OCI-LY7 (cell line): ENCODE data around the gene TTC23L. TPM values are rescaled to one million over a fixed set of nuclear protein-coding genes. Genes with fewer than 3 reads are reported as not detected.

Experiments used
- BruUV-seq: library from RNA; stranded (reverse); fragments of 400-500 nt; replicated peaks from 2 replicates; lab custom pipeline; 2021; lab: Mats Ljungman, UMichigan
- CTCF ChIA-PET: fragments of 300-600 bp; sonication (Branson Sonifier 250); formaldehyde crosslinking; loops from one replicate; lab custom pipeline; 2022; ENCODE audit warnings: antibody characterized with exemption; ENCODE audit not compliant: unreplicated experiment; lab: Charles Lee
- POLR2A ChIA-PET: fragments of 300-600 bp; sonication (Branson Sonifier 250); formaldehyde crosslinking; loops from one replicate; lab custom pipeline; 2022; ENCODE audit warnings: antibody characterized with exemption; lab: Charles Lee
- DNase-seq: peaks from one replicate; pipeline ENCODE4 v3.0.0-alpha.2; 2015; ENCODE audit warnings: low spot score
- H2AFZ ChIP-seq: fragments of 200-600 bp; sonication (generic), shearing (Covaris generic); 2 replicates; pipeline ENCODE4 v1.6.1; 2014; ENCODE audit warnings: mild to moderate bottlenecking, antibody characterized with exemption, low read length, moderate library complexity
- H3K27ac ChIP-seq: fragments of 200-600 bp; sonication (generic); 2 replicates; pipeline ENCODE4 v1.5.1; 2014; ENCODE audit warnings: mixed run types, low read depth, mild to moderate bottlenecking, moderate library complexity, low read length, inconsistent platforms; ENCODE audit not compliant: poor library complexity, severe bottlenecking
- H3K36me3 ChIP-seq: fragments of 200-600 bp; sonication (generic); 2 replicates; pipeline ENCODE4 v1.6.1; 2014; ENCODE audit warnings: mild to moderate bottlenecking, antibody characterized with exemption, low read length, moderate library complexity, mixed read lengths; ENCODE audit not compliant: insufficient read depth
- H3K4me1 ChIP-seq: fragments of 200-600 bp; sonication (generic); 2 replicates; pipeline ENCODE4 v1.5.1; 2014; ENCODE audit warnings: mild to moderate bottlenecking, low read length; ENCODE audit not compliant: insufficient read depth, poor library complexity, severe bottlenecking
- H3K4me2 ChIP-seq: fragments of 200-600 bp; sonication (generic); 2 replicates; pipeline ENCODE4 v1.6.1; 2014; ENCODE audit warnings: mild to moderate bottlenecking, low read length
- H3K4me3 ChIP-seq: fragments of 200-600 bp; sonication (generic); 2 replicates; pipeline ENCODE4 v1.5.1; 2014; ENCODE audit warnings: mild to moderate bottlenecking, low read depth, low read length; ENCODE audit not compliant: poor library complexity, severe bottlenecking
- H3K79me2 ChIP-seq: fragments of 200-600 bp; sonication (generic); 2 replicates; pipeline ENCODE4 v1.6.1; 2016; ENCODE audit warnings: low read depth, mild to moderate bottlenecking, low read length, moderate library complexity, mixed read lengths; ENCODE audit not compliant: insufficient read depth
- H3K9me2 ChIP-seq: fragments of 200-600 bp; sonication (generic); 2 replicates; pipeline ENCODE4 v1.6.1; 2016; ENCODE audit warnings: mild to moderate bottlenecking, low read length, mixed read lengths; ENCODE audit not compliant: insufficient read depth
- H3K9me3 ChIP-seq: fragments of 200-600 bp; sonication (generic); 2 replicates; pipeline ENCODE4 v1.6.1; 2014; ENCODE audit warnings: mild to moderate bottlenecking, mixed run types, low read length, mixed read lengths
- H4K20me1 ChIP-seq: fragments of 200-600 bp; sonication (generic); 2 replicates; pipeline ENCODE4 v1.6.1; 2014; ENCODE audit warnings: mild to moderate bottlenecking, antibody characterized with exemption, low read length, moderate library complexity, mixed read lengths; ENCODE audit not compliant: insufficient read depth
- CTCF ChIP-seq: fragments of 200-600 bp; sonication (generic); conservative IDR thresholded peaks from 2 replicates; pipeline ENCODE4 v1.5.1; 2014; ENCODE audit warnings: mild to moderate bottlenecking, antibody characterized with exemption, low read length, moderate library complexity, mixed read lengths
- EZH2phosphoT487 ChIP-seq: fragments of 200-600 bp; sonication (generic); IDR thresholded peaks from 2 replicates; pipeline ENCODE4 v1.6.1; 2018; ENCODE audit warnings: low read depth, borderline replicate concordance, mild to moderate bottlenecking, mixed run types, antibody characterized with exemption, low read length, moderate library complexity, mixed read lengths
- intact Hi-C: fragments of 100-400 bp; cut with micrococcal nuclease; formaldehyde crosslinking; loops from one replicate; pipeline ENCODE4 v1.10.0; 2022; ENCODE audit not compliant: unreplicated experiment
- total RNA-seq, 2 experiments: library from RNA; depleted of rRNA in 1 of 2; stranded (reverse); fragments of >200 nt in 1 of 2; shearing (Covaris generic) in 1 of 2; gene quantifications; 2 replicates each; pipeline ENCODE4 v1.2.3, GENCODE V29; 2014 to 2022

TTC23L gene
- total RNA-seq, 2 experiments from 2014 or later: 0.06 to 1.4 TPM

GRCh38 chr5:34898258-34898895, 59.4 kb downstream of the TTC23L start:
- no peak overlapping the region for H2AFZ ChIP-seq
- no peaks in the 10 kb centered on the region for H3K4me1 ChIP-seq
- no peak for TF ChIP-seq EZH2phosphoT487
- peak; percentile 95 for TF ChIP-seq CTCF
- H3K4me2 ChIP-seq: no peak overlapping the region
- ChIA-PET CTCF (no interaction called here), POLR2A (interaction anchor here (0.7 to 1.6 kb wide), 3 partner anchors 11 to 71 kb away, joined by 3 to 4 read pairs (median 4); no protein-coding TSS in a partner anchor)
- no TSS peak for BruUV-seq
- no peaks in the 10 kb centered on the region for H3K9me3 ChIP-seq
- H3K9me2 ChIP-seq: no peaks in the 10 kb centered on the region
- H3K79me2 ChIP-seq: no peaks in the 10 kb centered on the region
- H4K20me1 ChIP-seq: no peaks in the 10 kb centered on the region
- H3K27ac ChIP-seq: no peak overlapping the region
- intact Hi-C loops: loop anchor here (1.0 to 5.0 kb wide), 3 partner anchors 375 to 426 kb away; no protein-coding TSS in a partner anchor
- peak; percentile 64 for DNase-seq
- no peak overlapping the region for H3K4me3 ChIP-seq
- H3K36me3 ChIP-seq: peaks cover 21% of the 10 kb centered on the region

GRCh38 chr5:34899066-34899465, 60.1 kb downstream of the TTC23L start:
- no TSS peak for BruUV-seq

More at GRCh38 chr5:34899066-34899465, 60.1 kb downstream of the TTC23L start:
- intact Hi-C loops: loop anchor here (2.0 to 5.0 kb wide), 2 partner anchors 412 to 427 kb away; no protein-coding TSS in a partner anchor
- no peak overlapping the region for H3K27ac ChIP-seq
- peaks cover 25% of the 10 kb centered on the region for H3K36me3 ChIP-seq
- no peaks in the 10 kb centered on the region for H4K20me1 ChIP-seq
- ChIA-PET POLR2A (interaction anchor here (0.7 to 1.6 kb wide), 2 partner anchors 61 to 71 kb away, joined by 4 read pairs; no protein-coding TSS in a partner anchor), CTCF (interaction anchor here (0.5 kb wide), 1 partner anchor 13 kb away, joined by 4 read pairs; no protein-coding TSS in a partner anchor)
- no peaks in the 10 kb centered on the region for H3K4me1 ChIP-seq
- H3K79me2 ChIP-seq: no peaks in the 10 kb centered on the region
- H3K9me2 ChIP-seq: no peaks in the 10 kb centered on the region
- no peaks in the 10 kb centered on the region for H3K9me3 ChIP-seq
- H3K4me3 ChIP-seq: no peak overlapping the region
- no peak for DNase-seq
- H3K4me2 ChIP-seq: no peak overlapping the region
- TF ChIP-seq CTCF (no peak), EZH2phosphoT487 (no peak)
- H2AFZ ChIP-seq: no peak overlapping the region
